Transverse colon (tissue), 4 donors: ENCODE measurements around the gene CYFIP2. TPM values are rescaled to one million over a fixed set of nuclear protein-coding genes. Genes with fewer than 3 reads are reported as not detected.
"Not testable (repeated sequence)": the region's sequence is repeated elsewhere in the genome, so short reads cannot be mapped to it uniquely, and the experiment has no call there.

ENCODE experiments used
- DNase-seq: peaks from one replicate; pipeline ENCODE4 v3.0.0-alpha.2; 2019
- H3K27ac ChIP-seq, 4 donors: fragments of 200-600 bp; sonication (generic); 2 replicates each; pipeline ENCODE4 v1.5.1; 2016 to 2018; ENCODE audit warnings: inconsistent platforms in 4 of 4
- H3K27me3 ChIP-seq: fragments of 200-600 bp; sonication (generic); 2 replicates; pipeline ENCODE4 v1.5.1; 2017; ENCODE audit warnings: inconsistent platforms
- H3K36me3 ChIP-seq, 4 donors: fragments of 200-600 bp; sonication (generic); 2 replicates each; pipeline ENCODE4 v1.5.1; 2017 to 2019; ENCODE audit warnings: inconsistent platforms in 4 of 4
- H3K4me1 ChIP-seq, 4 donors: fragments of 200-600 bp; sonication (generic); 2 replicates each; pipeline ENCODE4 v1.5.1; 2017 to 2020; ENCODE audit warnings: inconsistent platforms in 4 of 4
- H3K4me3 ChIP-seq, 4 donors: fragments of 200-600 bp; sonication (generic); 1 replicate in 1 of 4; 2 replicates in 3 of 4; pipeline versions ENCODE4 v1.5.1 to v1.6.1; 2017 to 2019; ENCODE audit warnings: inconsistent platforms in 4 of 4
- H3K9me3 ChIP-seq, 2 donors: fragments of 200-600 bp; sonication (generic); 2 replicates each; pipeline ENCODE4 v1.5.1; 2017 to 2019; ENCODE audit warnings: inconsistent platforms in 2 of 2
- CTCF ChIP-seq, 5 experiments: fragments of 200-600 bp in 3 of 5; fragments of 450-650 bp in 2 of 5; sonication (generic) in 3 of 5; IDR thresholded peaks; 1 replicate in 2 of 5; 2 replicates in 3 of 5; pipeline ENCODE4 v1.5.1; 2016 to 2017; ENCODE audit warnings: antibody characterized with exemption in 5 of 5, inconsistent platforms in 3 of 5, mild to moderate bottlenecking in 2 of 5, moderate library complexity in 1 of 5
- EP300 ChIP-seq: sonication (generic); formaldehyde crosslinking; IDR thresholded peaks from one replicate; pipeline ENCODE4 v1.6.1; 2017; ENCODE audit warnings: antibody characterized with exemption, low read depth
- POLR2A ChIP-seq: fragments of 450-650 bp; IDR thresholded peaks from one replicate; pipeline ENCODE4 v1.6.1; 2016; ENCODE audit warnings: antibody characterized with exemption, mild to moderate bottlenecking, moderate library complexity
- POLR2AphosphoS5 ChIP-seq, 3 donors: sonication (generic); formaldehyde crosslinking; IDR thresholded peaks; one replicate each; pipeline ENCODE4 v1.6.1; 2016; ENCODE audit warnings: antibody characterized with exemption in 3 of 3
- WGBS, 2 donors: methylation state at CpG; one replicate each; pipeline ENCODE4 v1.1.5; 2018; ENCODE audit warnings: low coverage in 1 of 2; 5-methylcytosine and 5-hydroxymethylcytosine counted together
- in situ Hi-C, 4 donors: fragments of 200-750 bp; cut with MboI; loops; one replicate each; pipeline versions ENCODE4 v1.15.0 to v1.15.1; 2017; ENCODE audit warnings: low sequenced_read_pairs in 3 of 4, low pct_ligation_motif_present in 1 of 4, low pct_unique_long_range_greater_than_20kb in 1 of 4
- intact Hi-C: fragments of 100-400 bp; cut with DNase I; formaldehyde crosslinking; loops from one replicate; pipeline ENCODE4 v1.15.1; 2023; ENCODE audit warnings: low total_unique reads
- total RNA-seq, 4 donors: library from RNA; depleted of rRNA; stranded (reverse); fragments of >200 nt; gene quantifications; one replicate each; pipeline ENCODE4 v1.1.0, GENCODE V29; 2016

The CYFIP2 gene
- total RNA-seq, 4 donors from 2014 or later: 34.0 to 134 (median 41.6) TPM

- Histone ChIP-seq H3K36me3 (no peaks in the 10 kb centered on the region), H3K27me3 (no peaks in the 10 kb centered on the region), H3K4me1 (no peaks in the 10 kb centered on the region), H3K27ac (no peak overlapping the region), H3K4me3 (no peak overlapping the region), H3K9me3 (no peaks in the 10 kb centered on the region)
- no peak for TF ChIP-seq CTCF (IDR thresholded peaks at IDR 0.05)
- no peak for TF ChIP-seq EP300
- TF ChIP-seq POLR2AphosphoS5 (IDR thresholded peaks at IDR 0.05): no peak
- TF ChIP-seq POLR2A: no peak
- intact Hi-C loops: no loop called here
- in situ Hi-C loops: no loop called here
- no peak for DNase-seq
These were observed 35.3 kb upstream of the CYFIP2 start for GRCh38 chr5:157230610-157231009.

- H3K4me1 ChIP-seq: no peaks in the 10 kb centered on the region
- no peak overlapping the region for H3K27ac ChIP-seq
- H3K27me3 ChIP-seq: no peaks in the 10 kb centered on the region
- 76 to 90% methylated on average over 6 of the region's 6 CpGs for WGBS, 2 donors
- TF ChIP-seq CTCF (IDR thresholded peaks at IDR 0.05) (no peak), POLR2AphosphoS5 (IDR thresholded peaks at IDR 0.05) (no peak), EP300 (no peak)
- H3K36me3 ChIP-seq: no peaks in the 10 kb centered on the region
- intact Hi-C loops (no loop called here), in situ Hi-C loops (no loop called here)
- no peaks in the 10 kb centered on the region for H3K9me3 ChIP-seq
- no peak overlapping the region for H3K4me3 ChIP-seq
- no peak for DNase-seq
These were observed 33.2 kb upstream of the CYFIP2 start for GRCh38 chr5:157232706-157233105.

GRCh38 chr5:157233515-157233914 lies 32.4 kb upstream of the CYFIP2 start:
- H3K27ac ChIP-seq: no peak overlapping the region
- DNase-seq: no peak

GRCh38 chr5:157236423-157236822 lies 29.5 kb upstream of the CYFIP2 start:
- no peaks in the 10 kb centered on the region for H3K4me1 ChIP-seq
- no peak overlapping the region for H3K27ac ChIP-seq
- H3K4me3 ChIP-seq: no peak overlapping the region
- WGBS, 2 donors: 89 to 90% methylated on average over 3 of the region's 3 CpGs
- intact Hi-C loops (no loop called here), in situ Hi-C loops (no loop called here)
- DNase-seq: no peak
- H3K9me3 ChIP-seq: no peaks in the 10 kb centered on the region
- H3K27me3 ChIP-seq: no peaks in the 10 kb centered on the region
- TF ChIP-seq EP300: no peak
- TF ChIP-seq CTCF (IDR thresholded peaks at IDR 0.05): no peak
- no peak for TF ChIP-seq POLR2A
- no peak for TF ChIP-seq POLR2AphosphoS5 (IDR thresholded peaks at IDR 0.05)
- no peaks in the 10 kb centered on the region for H3K36me3 ChIP-seq

More at GRCh38 chr5:157233515-157233914, 32.4 kb upstream of the CYFIP2 start:
- H3K4me1 ChIP-seq: no peaks in the 10 kb centered on the region
- no peak for TF ChIP-seq POLR2AphosphoS5 (IDR thresholded peaks at IDR 0.05)
- WGBS, 2 donors: 86 to 91% methylated on average over 1 to 3 of the region's 3 CpGs
- H3K27me3 ChIP-seq: no peaks in the 10 kb centered on the region
- in situ Hi-C loops (no loop called here), intact Hi-C loops (no loop called here)
- H3K4me3 ChIP-seq: no peak overlapping the region
- no peaks in the 10 kb centered on the region for H3K36me3 ChIP-seq
- no peaks in the 10 kb centered on the region for H3K9me3 ChIP-seq

GRCh38 chr5:157241483-157241882 lies 24.4 kb upstream of the CYFIP2 start:
- WGBS, 2 donors: 84 to 92% methylated on average over 4 of the region's 4 CpGs
- H3K27me3 ChIP-seq: no peaks in the 10 kb centered on the region
- H3K27ac ChIP-seq: no peak overlapping the region
- peaks cover 0 to 4% (median 0%) of the 10 kb centered on the region in 4 donors for H3K4me1 ChIP-seq
- in situ Hi-C loops (no loop called here), intact Hi-C loops (no loop called here)
- no peak for DNase-seq
- H3K36me3 ChIP-seq: no peaks in the 10 kb centered on the region
- TF ChIP-seq EP300 (no peak), POLR2A (no peak), POLR2AphosphoS5 (IDR thresholded peaks at IDR 0.05) (no peak), CTCF (IDR thresholded peaks at IDR 0.05) (no peak)
- no peak overlapping the region for H3K4me3 ChIP-seq
- H3K9me3 ChIP-seq: no peaks in the 10 kb centered on the region

GRCh38 chr5:157244704-157245103 lies 21.2 kb upstream of the CYFIP2 start:
- 65% methylated on average over 7 of the region's 7 CpGs; no CpG with 5 or more reads in 1 of the 2 donors for WGBS, 2 donors
- intact Hi-C loops, DNase-seq, H3K27ac ChIP-seq, H3K9me3 ChIP-seq, H3K4me3 ChIP-seq, H3K36me3 ChIP-seq, in situ Hi-C loops, H3K27me3 ChIP-seq: not testable (repeated sequence)
- peaks cover 0 to 18% (median 3%) of the 10 kb centered on the region in 4 donors for H3K4me1 ChIP-seq
